Stimulated activated CD8-positive, alpha-beta memory T cell treated with anti-CD3 and anti-CD28 coated beads, Interleukin-7, amount 100 ng/mL, for 4 hours (primary cell): ENCODE measurements around the gene EAPP.
A peak's percentile ranks its signal among the peaks of the same experiment; 100 is the strongest.
"Not testable (repeated sequence)": the region's sequence is repeated elsewhere in the genome, so short reads cannot be mapped to it uniquely, and the experiment has no call there.

ENCODE experiments used
- DNase-seq, 2 donors: peaks; one replicate each; pipeline ENCODE4 v3.0.0-alpha.2; 2020; ENCODE audit warnings: low read depth in 2 of 2

Gene EAPP

GRCh38 chr14:34539407-34540180 is at the start of gene EAPP:
Gene EAPP, minus strand, starts transcription at chr14:34539701. Its CDS starts 73 bp downstream, at chr14:34539628.
- DNase-seq: peak; percentile 90 to 93

- no peak for DNase-seq
Observed at GRCh38 chr14:34583525-34583924, 44.0 kb upstream of the EAPP start.

GRCh38 chr14:34582117-34582680 is 42.7 kb upstream of the EAPP start:
- no peak for DNase-seq

GRCh38 chr14:34580381-34580780 is 40.9 kb upstream of the EAPP start:
- DNase-seq: no peak

GRCh38 chr14:34571771-34572170 is 32.3 kb upstream of the EAPP start:
- DNase-seq: no peak

GRCh38 chr14:34569750-34570149 is 30.2 kb upstream of the EAPP start:
- no peak for DNase-seq

- DNase-seq: no peak
Observed at GRCh38 chr14:34568803-34569202, 29.3 kb upstream of the EAPP start.

- DNase-seq: no peak
Observed at GRCh38 chr14:34562776-34563150, 23.3 kb upstream of the EAPP start.

GRCh38 chr14:34562037-34562775 is 22.7 kb upstream of the EAPP start:
- not testable (repeated sequence) for DNase-seq

- DNase-seq: not testable (repeated sequence)
Observed at GRCh38 chr14:34556498-34556829, 17.0 kb upstream of the EAPP start.

GRCh38 chr14:34555583-34556497 is 16.3 kb upstream of the EAPP start:
- DNase-seq: not testable (repeated sequence)

GRCh38 chr14:34554540-34555250 is 15.2 kb upstream of the EAPP start:
- no peak for DNase-seq

- not testable (repeated sequence) for DNase-seq
Observed at GRCh38 chr14:34549276-34549966, 9.9 kb upstream of the EAPP start.

GRCh38 chr14:34548472-34548981 is 9.0 kb upstream of the EAPP start:
- DNase-seq: no peak

- DNase-seq: not testable (repeated sequence)
Observed at GRCh38 chr14:34547136-34547520, 7.6 kb upstream of the EAPP start.

- not testable (repeated sequence) for DNase-seq
Observed at GRCh38 chr14:34546272-34547135, 7.0 kb upstream of the EAPP start.

GRCh38 chr14:34540181-34541059 is 919 bp upstream of the EAPP start:
- not testable (repeated sequence) for DNase-seq

- DNase-seq: no peak
Observed at GRCh38 chr14:34538871-34539406, 562 bp downstream of the EAPP start.
